Gastroesophageal sphincter (tissue), 3 donors: Measurements from ENCODE around the gene ANO2.

Experiments
- EP300 ChIP-seq: sonication (generic); formaldehyde crosslinking; IDR thresholded peaks from one replicate; pipeline ENCODE4 v1.6.1; 2017; ENCODE audit warnings: antibody characterized with exemption, mild to moderate bottlenecking
- POLR2A ChIP-seq, 2 donors: fragments of 450-650 bp; IDR thresholded peaks; one replicate each; pipeline ENCODE4 v1.6.1; 2017; ENCODE audit warnings: antibody characterized with exemption in 2 of 2, mild to moderate bottlenecking in 2 of 2, moderate library complexity in 1 of 2
- POLR2AphosphoS5 ChIP-seq: sonication (generic); formaldehyde crosslinking; IDR thresholded peaks from one replicate; pipeline ENCODE4 v1.6.1; 2017; ENCODE audit warnings: antibody characterized with exemption
- TF ChIP-seq, protein P1 (sequence below), 4 experiments: fragments of 200-600 bp in 2 of 4; fragments of 450-650 bp in 2 of 4; sonication (generic) in 1 of 4; IDR thresholded peaks; one replicate each; pipeline ENCODE4 v1.5.1; 2017 to 2019; ENCODE audit warnings: antibody characterized with exemption in 4 of 4, mild to moderate bottlenecking in 2 of 4, moderate library complexity in 2 of 4

- TF ChIP-seq, protein P1, sequence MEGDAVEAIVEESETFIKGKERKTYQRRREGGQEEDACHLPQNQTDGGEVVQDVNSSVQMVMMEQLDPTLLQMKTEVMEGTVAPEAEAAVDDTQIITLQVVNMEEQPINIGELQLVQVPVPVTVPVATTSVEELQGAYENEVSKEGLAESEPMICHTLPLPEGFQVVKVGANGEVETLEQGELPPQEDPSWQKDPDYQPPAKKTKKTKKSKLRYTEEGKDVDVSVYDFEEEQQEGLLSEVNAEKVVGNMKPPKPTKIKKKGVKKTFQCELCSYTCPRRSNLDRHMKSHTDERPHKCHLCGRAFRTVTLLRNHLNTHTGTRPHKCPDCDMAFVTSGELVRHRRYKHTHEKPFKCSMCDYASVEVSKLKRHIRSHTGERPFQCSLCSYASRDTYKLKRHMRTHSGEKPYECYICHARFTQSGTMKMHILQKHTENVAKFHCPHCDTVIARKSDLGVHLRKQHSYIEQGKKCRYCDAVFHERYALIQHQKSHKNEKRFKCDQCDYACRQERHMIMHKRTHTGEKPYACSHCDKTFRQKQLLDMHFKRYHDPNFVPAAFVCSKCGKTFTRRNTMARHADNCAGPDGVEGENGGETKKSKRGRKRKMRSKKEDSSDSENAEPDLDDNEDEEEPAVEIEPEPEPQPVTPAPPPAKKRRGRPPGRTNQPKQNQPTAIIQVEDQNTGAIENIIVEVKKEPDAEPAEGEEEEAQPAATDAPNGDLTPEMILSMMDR (IDR thresholded peaks at IDR 0.05) = no peak
- TF ChIP-seq POLR2A (IDR thresholded peaks at IDR 0.05) (no peak), EP300 (no peak), POLR2AphosphoS5 (no peak)
Observed at GRCh38 chr12:5925646-5926045, 19.4 kb downstream of the ANO2 start.
